Cardiac muscle cell (in vitro differentiated cells and primary cell): Measurements from ENCODE around the gene TJP3. TPM values are rescaled to one million over a fixed set of nuclear protein-coding genes. Genes with fewer than 3 reads are reported as not detected.

Source experiments
- DNase-seq, 2 donors: peaks; one replicate each; pipeline versions ENCODE4 v3.0.0 to v3.0.0-alpha.2; 2010 to 2017; ENCODE audit warnings: low read depth in 1 of 2, low spot score in 1 of 2
- H3K27ac ChIP-seq: fragments of 200-600 bp; sonication (generic); 2 replicates; pipeline ENCODE4 v1.5.1; 2016
- H3K27me3 ChIP-seq: fragments of 200-600 bp; sonication (generic); 2 replicates; pipeline ENCODE4 v1.6.0; 2016; ENCODE audit warnings: control low read depth
- H3K36me3 ChIP-seq: fragments of 200-600 bp; sonication (generic); 2 replicates; pipeline ENCODE4 v1.5.1; 2016; ENCODE audit warnings: control low read depth
- H3K4me1 ChIP-seq: fragments of 200-600 bp; sonication (generic); 2 replicates; pipeline ENCODE4 v1.8.1; 2017; ENCODE audit warnings: low read depth, mild to moderate bottlenecking, mixed run types
- H3K4me3 ChIP-seq: fragments of 200-600 bp; sonication (generic); 2 replicates; pipeline ENCODE4 v1.5.1; 2016; ENCODE audit warnings: mild to moderate bottlenecking
- H3K9me3 ChIP-seq: fragments of 200-600 bp; sonication (generic); 2 replicates; pipeline ENCODE4 v1.5.1; 2017; ENCODE audit warnings: low read depth, mild to moderate bottlenecking, control low read depth
- CTCF ChIP-seq: IDR thresholded peaks from 2 replicates; pipeline ENCODE4 v1.5.1; 2012; ENCODE audit warnings: low read depth, mild to moderate bottlenecking, low read length
- polyA plus RNA-seq: library from polyadenylated mRNA; unstranded; fragments of >200 nt; fragmentation: Nextera tagmentation; extraction: Ambion mirVana; gene quantifications from 2 replicates; pipeline ENCODE4 v1.2.1, GENCODE V29; 2016
- total RNA-seq: library from RNA; depleted of rRNA; stranded (reverse); fragments of >200 nt; gene quantifications from 2 replicates; pipeline ENCODE4 v1.2.3, GENCODE V29; 2016

TJP3 gene
- total and polyA plus RNA-seq, 2 experiments from 2014 or later: 5.0 to 5.2 TPM

- TF ChIP-seq CTCF: no peak
- no peak for DNase-seq
- Histone ChIP-seq H3K9me3 (no peaks in the 10 kb centered on the region), H3K27me3 (peaks cover 5% of the 10 kb centered on the region), H3K27ac (no peak overlapping the region), H3K36me3 (no peaks in the 10 kb centered on the region), H3K4me1 (no peaks in the 10 kb centered on the region), H3K4me3 (no peak overlapping the region)
These were observed 70.9 kb downstream of the TJP3 start for GRCh38 chr19:3778899-3779723.

- Histone ChIP-seq H3K36me3 (no peaks in the 10 kb centered on the region), H3K9me3 (no peaks in the 10 kb centered on the region), H3K27ac (no peak overlapping the region), H3K4me3 (no peak overlapping the region), H3K4me1 (no peaks in the 10 kb centered on the region), H3K27me3 (peaks cover 22% of the 10 kb centered on the region)
- no peak for TF ChIP-seq CTCF
- DNase-seq: no peak
These were observed 72.7 kb downstream of the TJP3 start for GRCh38 chr19:3780786-3781304.

- H3K27me3 ChIP-seq: peaks cover 28% of the 10 kb centered on the region
- H3K9me3 ChIP-seq: no peaks in the 10 kb centered on the region
- TF ChIP-seq CTCF: no peak
- H3K4me1 ChIP-seq: no peaks in the 10 kb centered on the region
- no peak overlapping the region for H3K27ac ChIP-seq
- H3K4me3 ChIP-seq: no peak overlapping the region
- DNase-seq: no peak
- no peaks in the 10 kb centered on the region for H3K36me3 ChIP-seq
These were observed 73.4 kb downstream of the TJP3 start for GRCh38 chr19:3781603-3782002.

- H3K27ac ChIP-seq: no peak overlapping the region
- peaks cover 32% of the 10 kb centered on the region for H3K27me3 ChIP-seq
- no peaks in the 10 kb centered on the region for H3K9me3 ChIP-seq
- H3K36me3 ChIP-seq: no peaks in the 10 kb centered on the region
- no peaks in the 10 kb centered on the region for H3K4me1 ChIP-seq
- TF ChIP-seq CTCF: no peak
- no peak for DNase-seq
- H3K4me3 ChIP-seq: no peak overlapping the region
These were observed 74.1 kb downstream of the TJP3 start for GRCh38 chr19:3782330-3782729.

- Histone ChIP-seq H3K4me3 (no peak overlapping the region), H3K4me1 (no peaks in the 10 kb centered on the region), H3K27ac (no peak overlapping the region), H3K9me3 (no peaks in the 10 kb centered on the region), H3K36me3 (no peaks in the 10 kb centered on the region), H3K27me3 (peaks cover 32% of the 10 kb centered on the region)
- no peak for TF ChIP-seq CTCF
- DNase-seq: no peak
These were observed 74.7 kb downstream of the TJP3 start for GRCh38 chr19:3782903-3783302.
